Nephron (organoid): ENCODE results near the gene STRN4.

ENCODE experiments used
- H3K27ac Mint-ChIP-seq, 3 experiments: 2 replicates each; pipeline ENCODE4 v1.8.0; 2020; ENCODE audit warnings: mixed read lengths in 3 of 3, mild to moderate bottlenecking in 2 of 3, moderate library complexity in 1 of 3
- H3K27me3 Mint-ChIP-seq: 2 replicates; pipeline ENCODE4 v1.8.0; 2021; ENCODE audit warnings: low read depth, mild to moderate bottlenecking, moderate library complexity, mixed read lengths
- H3K36me3 Mint-ChIP-seq: 2 replicates; pipeline ENCODE4 v1.8.0; 2020; ENCODE audit warnings: low read depth, mixed read lengths
- H3K4me1 Mint-ChIP-seq: 2 replicates; pipeline ENCODE4 v1.8.0; 2020; ENCODE audit warnings: mixed read lengths
- H3K4me3 Mint-ChIP-seq, 3 experiments: 2 replicates each; pipeline ENCODE4 v1.8.0; 2020; ENCODE audit warnings: mild to moderate bottlenecking in 3 of 3, mixed read lengths in 3 of 3, moderate library complexity in 2 of 3
- H3K9me3 Mint-ChIP-seq: 2 replicates; pipeline ENCODE4 v1.8.0; 2020; ENCODE audit warnings: mixed read lengths
- CTCF ChIP-seq, 3 experiments: fragments of 200-600 bp; sonication (generic); IDR thresholded peaks; one replicate each; pipeline ENCODE4 v1.5.0; 2021; ENCODE audit warnings: antibody characterized with exemption in 3 of 3; ENCODE audit not compliant: unreplicated experiment in 3 of 3

STRN4 gene

DNA sequence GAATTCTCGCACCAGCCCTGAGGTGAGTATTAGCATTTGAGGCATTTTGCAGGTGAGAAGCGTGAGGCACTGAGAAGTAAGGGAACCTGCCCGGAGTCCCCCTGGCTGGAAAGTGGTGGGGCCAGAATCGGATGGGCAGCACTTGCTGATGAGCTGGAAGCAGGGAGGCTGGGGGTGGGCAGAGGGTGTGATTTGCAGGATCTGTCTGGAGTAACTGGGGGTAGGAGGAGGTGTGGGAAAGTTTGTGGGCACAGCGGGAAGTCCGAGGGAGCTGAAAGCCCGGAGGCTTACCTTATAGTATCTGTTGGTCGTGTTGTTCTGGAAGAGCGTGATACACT lies 49.4 kb downstream of the STRN4 start:
- no peak for TF ChIP-seq CTCF (IDR thresholded peaks at IDR 0.05; ENCODE audit: unreplicated experiment in 3 of 3)
- H3K4me3 Mint-ChIP-seq, result peak overlapping the region in 2 of 3 experiments; percentile 59 to 74
- peaks cover 80% of the 10 kb centered on the region for H3K36me3 Mint-ChIP-seq
- no peaks in the 10 kb centered on the region for H3K9me3 Mint-ChIP-seq
- peak overlapping the region in 1 of 3 experiments; percentile 29 for H3K27ac Mint-ChIP-seq
- no peaks in the 10 kb centered on the region for H3K27me3 Mint-ChIP-seq
- H3K4me1 Mint-ChIP-seq, result no peaks in the 10 kb centered on the region

DNA sequence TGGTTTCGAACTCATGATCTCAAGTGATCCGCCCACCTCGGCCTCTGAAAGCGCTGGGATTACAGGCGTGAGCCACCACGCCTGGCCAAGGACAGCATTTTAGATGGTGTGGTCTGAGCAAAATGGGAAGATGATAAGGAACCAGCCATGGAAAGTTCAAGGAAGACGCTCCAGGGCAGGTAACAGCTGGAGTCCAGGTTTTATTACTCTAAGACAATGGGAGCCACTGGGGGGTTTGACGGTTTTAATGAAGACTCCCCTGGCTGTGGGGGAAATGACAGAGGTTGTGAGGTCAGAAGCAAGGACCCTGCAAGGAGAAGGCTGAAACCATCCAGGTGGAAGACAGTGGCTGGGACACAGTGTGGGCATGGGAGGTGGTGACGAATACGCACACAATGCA lies 50.2 kb downstream of the STRN4 start:
- H3K4me3 Mint-ChIP-seq, result peak overlapping the region in 1 of 3 experiments; percentile 37
- no peak overlapping the region for H3K27ac Mint-ChIP-seq
- no peaks in the 10 kb centered on the region for H3K9me3 Mint-ChIP-seq
- H3K4me1 Mint-ChIP-seq, result no peaks in the 10 kb centered on the region
- no peaks in the 10 kb centered on the region for H3K27me3 Mint-ChIP-seq
- H3K36me3 Mint-ChIP-seq, result peaks cover 81% of the 10 kb centered on the region
- no peak for TF ChIP-seq CTCF (IDR thresholded peaks at IDR 0.05; ENCODE audit: unreplicated experiment in 3 of 3)

DNA sequence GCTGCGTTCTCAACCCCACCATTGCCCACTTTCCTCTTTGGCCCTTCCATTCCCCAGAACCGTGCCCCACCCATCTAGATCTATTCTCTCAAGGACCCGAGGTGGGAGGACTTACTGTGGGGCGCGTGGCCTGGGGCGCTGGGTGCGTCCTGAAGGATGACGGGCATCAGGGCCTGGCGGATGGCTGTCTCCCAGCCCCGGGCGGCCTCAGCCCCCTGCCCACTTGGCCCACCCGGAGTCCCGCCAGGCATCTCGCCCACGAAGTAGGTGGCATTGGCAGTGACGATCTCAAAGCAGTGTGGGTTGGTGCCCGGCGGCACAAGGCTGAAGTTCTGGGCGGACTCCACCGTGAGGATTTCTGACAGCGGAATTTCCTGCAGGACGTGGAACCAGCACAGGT lies 52.5 kb downstream of the STRN4 start:
- Mint-ChIP-seq H3K36me3 (peaks cover 85% of the 10 kb centered on the region), H3K9me3 (no peaks in the 10 kb centered on the region), H3K27me3 (no peaks in the 10 kb centered on the region), H3K27ac (no peak overlapping the region), H3K4me3 (no peak overlapping the region), H3K4me1 (no peaks in the 10 kb centered on the region)
- no peak for TF ChIP-seq CTCF (IDR thresholded peaks at IDR 0.05; ENCODE audit: unreplicated experiment in 3 of 3)

DNA sequence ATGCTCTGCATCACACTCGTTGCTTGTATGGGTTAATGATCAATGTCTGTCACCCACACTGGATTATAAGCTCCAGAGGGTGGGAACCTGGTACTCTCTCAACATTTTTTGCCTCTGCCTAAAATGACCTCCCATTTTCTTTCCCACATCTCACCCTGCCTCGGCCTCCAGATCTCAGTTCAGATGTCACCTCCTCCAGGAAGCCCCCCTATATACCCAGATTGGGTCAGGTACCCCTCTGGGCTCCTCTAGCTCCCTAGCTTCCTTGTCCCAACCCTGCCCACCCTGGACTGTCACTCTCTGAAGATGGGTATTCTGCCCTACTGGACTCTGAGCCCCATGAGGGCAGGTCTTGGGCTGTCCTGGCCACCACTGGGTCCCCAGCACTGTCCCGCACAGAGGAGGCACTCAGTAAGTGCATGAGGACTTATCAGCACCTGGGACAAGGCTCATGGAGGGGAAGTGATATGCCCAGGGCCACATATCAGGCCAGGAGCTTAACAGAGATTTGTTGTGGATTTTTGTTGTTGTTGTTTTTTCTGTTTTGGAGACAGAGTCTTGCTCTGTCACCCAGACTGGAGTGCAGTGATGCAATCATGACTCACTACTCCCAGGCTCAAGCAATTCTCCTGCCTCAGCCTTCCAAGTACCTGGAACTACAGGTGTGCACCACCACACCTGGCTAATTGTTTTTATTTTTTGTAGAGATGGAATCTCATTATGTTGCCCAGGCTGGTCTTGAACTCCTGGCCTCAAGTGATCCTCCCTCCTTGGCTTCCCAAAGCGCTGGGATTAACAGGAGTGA lies 53.1 kb downstream of the STRN4 start:
- Mint-ChIP-seq H3K4me3 (no peak overlapping the region), H3K9me3 (no peaks in the 10 kb centered on the region), H3K27me3 (no peaks in the 10 kb centered on the region), H3K36me3 (peaks cover 82% of the 10 kb centered on the region), H3K27ac (no peak overlapping the region), H3K4me1 (no peaks in the 10 kb centered on the region)
- no peak for TF ChIP-seq CTCF (IDR thresholded peaks at IDR 0.05; ENCODE audit: unreplicated experiment in 3 of 3)

- Mint-ChIP-seq H3K27me3 (no peaks in the 10 kb centered on the region), H3K36me3 (peaks cover 85% of the 10 kb centered on the region), H3K27ac (no peak overlapping the region), H3K4me3 (no peak overlapping the region), H3K9me3 (no peaks in the 10 kb centered on the region), H3K4me1 (no peaks in the 10 kb centered on the region)
- TF ChIP-seq CTCF (IDR thresholded peaks at IDR 0.05; ENCODE audit: unreplicated experiment in 3 of 3), result no peak
Measured at GRCh38 chr19:46691948-46692347, 54.3 kb downstream of the STRN4 start.

DNA sequence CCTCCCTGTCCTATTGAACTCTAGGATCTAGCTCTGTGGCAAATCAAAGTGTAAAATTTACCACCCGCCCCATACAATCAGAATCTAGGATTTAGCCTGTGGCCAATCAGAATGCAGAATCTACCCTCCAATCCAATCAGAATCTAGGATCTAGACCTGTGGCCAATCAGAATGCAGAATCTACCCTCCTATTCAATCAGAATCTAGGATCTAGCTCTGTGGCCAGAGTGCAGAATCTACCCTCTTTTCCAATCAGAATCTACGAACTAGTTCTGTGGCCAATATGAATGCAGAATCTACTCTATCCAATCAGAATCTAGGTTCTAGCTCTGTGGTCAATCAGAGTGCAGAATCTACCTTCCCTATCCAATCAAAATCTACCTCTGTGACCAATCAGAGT lies 55.1 kb downstream of the STRN4 start:
- Mint-ChIP-seq H3K9me3 (no peaks in the 10 kb centered on the region), H3K4me3 (no peak overlapping the region), H3K4me1 (no peaks in the 10 kb centered on the region), H3K36me3 (peaks cover 81% of the 10 kb centered on the region), H3K27ac (no peak overlapping the region), H3K27me3 (no peaks in the 10 kb centered on the region)
- TF ChIP-seq CTCF (IDR thresholded peaks at IDR 0.05; ENCODE audit: unreplicated experiment in 3 of 3), result no peak
